Esophagus squamous epithelium (tissue), 4 donors: ENCODE measurements around the gene ADGRF4.

Experiments
- POLR2A ChIP-seq, 4 donors: fragments of 450-650 bp; IDR thresholded peaks; one replicate each; pipeline ENCODE4 v1.6.1; 2017; ENCODE audit warnings: antibody characterized with exemption in 4 of 4, mild to moderate bottlenecking in 4 of 4, moderate library complexity in 3 of 4
- TF ChIP-seq, protein P1 (sequence below), 6 experiments: fragments of 450-650 bp in 4 of 6; fragments of 200-600 bp in 2 of 6; sonication (generic) in 2 of 6; IDR thresholded peaks; one replicate each; pipeline ENCODE4 v1.5.1; 2016 to 2019; ENCODE audit warnings: antibody characterized with exemption in 6 of 6, mild to moderate bottlenecking in 4 of 6, moderate library complexity in 4 of 6

DNA sequence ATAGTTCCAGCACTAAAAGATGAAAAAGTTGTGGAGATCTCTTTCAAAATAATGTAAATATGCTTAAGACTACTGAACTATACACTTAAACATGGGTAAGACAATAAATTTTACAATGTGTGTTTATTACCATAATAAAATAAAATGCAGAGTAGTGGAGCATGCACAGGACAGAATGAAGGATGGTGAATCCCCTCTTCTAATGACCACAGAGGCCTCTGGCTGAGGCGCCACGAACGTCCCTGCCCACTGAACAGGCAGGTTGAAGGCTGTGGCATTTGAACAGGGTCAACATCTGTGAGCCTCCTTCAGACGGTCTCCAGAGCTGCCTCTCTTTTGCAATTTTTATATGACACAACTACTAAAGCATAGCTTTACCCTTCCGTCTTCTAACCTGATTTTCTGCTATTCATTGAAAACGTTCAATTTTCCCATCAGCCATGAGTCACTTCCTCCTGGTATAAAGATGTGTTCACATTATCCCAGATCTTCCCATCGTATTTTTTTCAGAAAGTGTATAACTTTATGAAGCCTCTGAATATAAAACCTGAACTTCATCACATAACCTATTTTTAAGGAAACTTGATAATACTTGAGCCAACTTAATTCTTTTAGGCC lies 37.8 kb downstream of the ADGRF4 start:
- no peak for TF ChIP-seq POLR2A (IDR thresholded peaks at IDR 0.05)
- TF ChIP-seq, protein P1, sequence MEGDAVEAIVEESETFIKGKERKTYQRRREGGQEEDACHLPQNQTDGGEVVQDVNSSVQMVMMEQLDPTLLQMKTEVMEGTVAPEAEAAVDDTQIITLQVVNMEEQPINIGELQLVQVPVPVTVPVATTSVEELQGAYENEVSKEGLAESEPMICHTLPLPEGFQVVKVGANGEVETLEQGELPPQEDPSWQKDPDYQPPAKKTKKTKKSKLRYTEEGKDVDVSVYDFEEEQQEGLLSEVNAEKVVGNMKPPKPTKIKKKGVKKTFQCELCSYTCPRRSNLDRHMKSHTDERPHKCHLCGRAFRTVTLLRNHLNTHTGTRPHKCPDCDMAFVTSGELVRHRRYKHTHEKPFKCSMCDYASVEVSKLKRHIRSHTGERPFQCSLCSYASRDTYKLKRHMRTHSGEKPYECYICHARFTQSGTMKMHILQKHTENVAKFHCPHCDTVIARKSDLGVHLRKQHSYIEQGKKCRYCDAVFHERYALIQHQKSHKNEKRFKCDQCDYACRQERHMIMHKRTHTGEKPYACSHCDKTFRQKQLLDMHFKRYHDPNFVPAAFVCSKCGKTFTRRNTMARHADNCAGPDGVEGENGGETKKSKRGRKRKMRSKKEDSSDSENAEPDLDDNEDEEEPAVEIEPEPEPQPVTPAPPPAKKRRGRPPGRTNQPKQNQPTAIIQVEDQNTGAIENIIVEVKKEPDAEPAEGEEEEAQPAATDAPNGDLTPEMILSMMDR (IDR thresholded peaks at IDR 0.05) = no peak
